HepG2 (cell line): Measurements from ENCODE around the gene ADSS2. TPM values are rescaled to one million over a fixed set of nuclear protein-coding genes. Genes with fewer than 3 reads are reported as not detected.
"Not testable (repeated sequence)": the region's sequence is repeated elsewhere in the genome, so short reads cannot be mapped to it uniquely, and the experiment has no call there.

ENCODE experiments used
- ATAC-seq: fragments of 200-7000 bp; cut with Tn5 transposase; 3 replicates; pipeline ENCODE4 v1.9.1; 2020; ENCODE audit warnings: mild to moderate bottlenecking, moderate library complexity
- BruUV-seq: library from RNA; stranded (reverse); fragments of 400-500 nt; replicated peaks from 2 replicates; lab custom pipeline; 2021; lab: Mats Ljungman, UMichigan
- CTCF ChIA-PET: fragments of 300-600 bp; formaldehyde crosslinking; extraction: SDS; loops from one replicate; lab custom pipeline; 2021; ENCODE audit warnings: low total read pairs, inconsistent platforms, low intra/inter-chr PET ratio; lab: Yijun Ruan, JAX
- POLR2A ChIA-PET: fragments of 350-600 bp; sonication (Branson Sonifier 250); formaldehyde crosslinking; loops from one replicate; lab custom pipeline; 2020; ENCODE audit warnings: antibody characterized with exemption, inconsistent platforms; lab: Yijun Ruan, JAX
- DNase-seq: peaks from one replicate; pipeline ENCODE4 v3.0.0-alpha.2; 2015; ENCODE audit warnings: low spot score
- FAIRE-seq: peaks from 3 replicates; lab custom pipeline; 2011; peaks lifted over from hg19 to GRCh38; lab: Jason Lieb, UNC
- H2AFZ ChIP-seq: one replicate; pipeline ENCODE4 v1.6.1; 2011; ENCODE audit warnings: low read length, inconsistent platforms
- H3K27ac ChIP-seq: fragments of 300-600 bp; 3 replicates; pipeline ENCODE4 v1.8.0; 2011; ENCODE audit warnings: mixed run types, mild to moderate bottlenecking, mixed read lengths, low read length, inconsistent platforms; ENCODE audit not compliant: insufficient read depth; ENCODE audit errors: extremely low read length
- H3K27me3 ChIP-seq, 2 experiments: fragments of 200-600 bp in 1 of 2; 2 replicates in 1 of 2; 3 replicates in 1 of 2; pipeline versions ENCODE4 v1.6.0 to v1.8.0; 2011; ENCODE audit warnings: low read length in 2 of 2, mild to moderate bottlenecking in 2 of 2, moderate library complexity in 2 of 2, inconsistent platforms in 1 of 2; ENCODE audit not compliant: insufficient read depth in 2 of 2, control insufficient read depth in 1 of 2
- H3K36me3 ChIP-seq, 2 experiments: fragments of 200-600 bp in 1 of 2; replicated peaks in 1 of 2; 2 replicates in 1 of 2; 3 replicates in 1 of 2; pipeline versions ENCODE4 v1.5.1 to v1.8.0; 2011; ENCODE audit warnings: low read length in 2 of 2, inconsistent platforms in 1 of 2; ENCODE audit not compliant: insufficient read depth in 2 of 2, control insufficient read depth in 1 of 2
- H3K4me1 ChIP-seq: 2 replicates; pipeline ENCODE4 v1.5.1; 2012; ENCODE audit warnings: low read length, inconsistent platforms; ENCODE audit not compliant: insufficient read depth
- H3K4me2 ChIP-seq: 2 replicates; pipeline ENCODE4 v1.6.0; 2011; ENCODE audit warnings: low read depth, low read length, inconsistent platforms
- H3K4me3 ChIP-seq, 3 experiments: fragments of 200-600 bp in 1 of 3; sonication (generic), shearing (Covaris generic) in 1 of 3; replicated peaks in 1 of 3; 2 replicates each; pipeline ENCODE4 v1.5.1; 2011 to 2016; ENCODE audit warnings: low read length in 3 of 3, inconsistent platforms in 2 of 3, low read depth in 2 of 3, mild to moderate bottlenecking in 2 of 3, control low read depth in 1 of 3, mixed read lengths in 1 of 3; ENCODE audit not compliant: insufficient read depth in 1 of 3
- H3K79me2 ChIP-seq: one replicate; pipeline ENCODE4 v1.6.1; 2011; ENCODE audit warnings: low read length, inconsistent platforms; ENCODE audit not compliant: insufficient read depth
- H3K9ac ChIP-seq: 2 replicates; pipeline ENCODE4 v1.6.0; 2011; ENCODE audit warnings: mild to moderate bottlenecking, low read depth, low read length, inconsistent platforms; ENCODE audit not compliant: insufficient read depth
- H3K9me3 ChIP-seq: 2 replicates; pipeline ENCODE4 v1.5.1; 2012; ENCODE audit warnings: mild to moderate bottlenecking, low read length
- H4K20me1 ChIP-seq: 2 replicates; pipeline ENCODE4 v1.6.0; 2011; ENCODE audit warnings: inconsistent platforms, mild to moderate bottlenecking, low read length, moderate library complexity; ENCODE audit not compliant: insufficient read depth
- EEA1 ChIP-seq: sonication (generic); formaldehyde crosslinking; IDR thresholded peaks from 2 replicates; pipeline ENCODE4 v1.5.1; 2020; ENCODE audit warnings: mild to moderate bottlenecking, missing genetic modification reagents, borderline replicate concordance
- ZSCAN30 ChIP-seq: sonication (generic); formaldehyde crosslinking; IDR thresholded peaks from 2 replicates; pipeline ENCODE4 v1.5.0; 2020; ENCODE audit warnings: mild to moderate bottlenecking, missing genetic modification reagents
- WGBS: methylation state at CpG from one replicate; pipeline ENCODE4 v1.1.6; 2017; ENCODE audit warnings: low lambda C conversion rate; 5-methylcytosine and 5-hydroxymethylcytosine counted together
- in situ Hi-C: cut with HindIII; loops from 2 replicates; pipeline ENCODE4 v1.10.0; 2017; ENCODE audit warnings: low pct_unique_long_range_greater_than_20kb; ENCODE audit not compliant: extremely low pct_ligation_motif_present
- intact Hi-C: fragments of 100-400 bp; cut with micrococcal nuclease; formaldehyde crosslinking; loops from one replicate; pipeline ENCODE4 v1.10.0; 2022; ENCODE audit not compliant: unreplicated experiment
- polyA plus RNA-seq, 8 experiments: library from polyadenylated mRNA; depleted of rRNA in 3 of 8; stranded (reverse) in 7 of 8; unstranded in 1 of 8; fragments of >200 nt; fragmentation: Illumina TruSeq in 4 of 8; extraction: Trizol in 4 of 8; gene quantifications; 2 replicates each; pipeline versions ENCODE4 v1.2.1 to v1.2.3, GENCODE V29; 2011 to 2016; ENCODE audit warnings: low read depth in 4 of 8, missing spikeins in 1 of 8, mixed read lengths in 1 of 8; ENCODE audit not compliant: insufficient read depth in 1 of 8
- total RNA-seq, 5 experiments: library from RNA; depleted of rRNA; stranded (reverse); fragments of >200 nt; fragmentation: Illumina TruSeq; extraction: Trizol; gene quantifications; 2 replicates each; pipeline ENCODE4 v1.2.3, GENCODE V29; 2016; ENCODE audit warnings: low read depth in 1 of 5

Gene ADSS2
- total and polyA plus RNA-seq, 2 of the 13 experiments (the other 11 are each of a cell fraction or from before 2014, with no cell fraction given), result 15.1 to 43.4 TPM

- no peak for ATAC-seq
- POLR2A ChIA-PET, result no interaction called here
Measured at GRCh38 chr1:244376126-244376525, 75.6 kb downstream of the ADSS2 start.

GRCh38 chr1:244375051-244375450, 76.7 kb downstream of the ADSS2 start:
- BruUV-seq, result no TSS peak
- Histone ChIP-seq H3K36me3 (no peaks in the 10 kb centered on the region), H4K20me1 (no peaks in the 10 kb centered on the region), H3K4me1 (no peaks in the 10 kb centered on the region), H3K27ac (no peak overlapping the region), H3K4me3 (no peak overlapping the region), H3K9me3 (no peaks in the 10 kb centered on the region), H3K9ac (no peak overlapping the region), H3K27me3 (peaks cover 1% of the 10 kb centered on the region in 2 experiments; a peak in 2 of 5 replicates), H3K79me2 (no peaks in the 10 kb centered on the region), H3K4me2 (no peak overlapping the region), H2AFZ (no peak overlapping the region)
- ChIA-PET CTCF (no interaction called here), POLR2A (no interaction called here)
- DNase-seq (no peak), ATAC-seq (no peak), FAIRE-seq (no peak)
- no peak for TF ChIP-seq ZSCAN30
- WGBS, result 58% methylated on average over 7 of the region's 7 CpGs
- intact Hi-C loops (no loop called here), in situ Hi-C loops (no loop called here)

More at GRCh38 chr1:244376126-244376525, 75.6 kb downstream of the ADSS2 start:
- no peak for FAIRE-seq
- intact Hi-C loops, result no loop called here
- Histone ChIP-seq H3K79me2 (no peaks in the 10 kb centered on the region), H3K36me3 (no peaks in the 10 kb centered on the region), H3K4me2 (no peak overlapping the region), H3K4me1 (no peaks in the 10 kb centered on the region), H3K9ac (no peak overlapping the region), H3K9me3 (no peaks in the 10 kb centered on the region), H3K27ac (no peak overlapping the region), H2AFZ (no peak overlapping the region), H3K27me3 (no peaks in the 10 kb centered on the region), H4K20me1 (no peaks in the 10 kb centered on the region), H3K4me3 (no peak overlapping the region)
- no peak for DNase-seq
- TF ChIP-seq EEA1 (CRISPR knock-in tag), result no peak
- CTCF ChIA-PET, result no interaction called here
- BruUV-seq, result no TSS peak
- 40% methylated on average over 6 of the region's 6 CpGs for whole genome bisulfite sequencing
- in situ Hi-C loops, result no loop called here

- H3K4me1 ChIP-seq, H3K9me3 ChIP-seq, POLR2A ChIA-PET, H3K4me3 ChIP-seq, H3K4me2 ChIP-seq, H3K36me3 ChIP-seq, DNase-seq, FAIRE-seq, CTCF ChIA-PET, H3K79me2 ChIP-seq, ATAC-seq, BruUV-seq, H3K9ac ChIP-seq, in situ Hi-C loops, H2AFZ ChIP-seq, H4K20me1 ChIP-seq, H3K27me3 ChIP-seq, intact Hi-C loops, H3K27ac ChIP-seq: not testable (repeated sequence)
- 54% methylated on average over 6 of the region's 6 CpGs for WGBS
Measured at GRCh38 chr1:244374484-244374883, 77.2 kb downstream of the ADSS2 start.
